ENCODE measurements around the gene TRIM8.

The TRIM8 gene

GRCh38 chr10:102677331-102678067, 33.2 kb downstream of the TRIM8 start:
- WGBS: 49% methylated on average over 9 of the region's 9 CpGs

GRCh38 chr10:102678068-102678400, 33.8 kb downstream of the TRIM8 start:
- no peak overlapping the region for H3K4me3 ChIP-seq (ENCODE audit: insufficient read depth in 1 of 2, low read depth in 1 of 2, low read length in 2 of 2)
- H3K9me3 ChIP-seq (ENCODE audit: control insufficient read depth, low read length): no peaks in the 10 kb centered on the region

More at GRCh38 chr10:102677331-102678067, 33.2 kb downstream of the TRIM8 start:
- DNase-seq: peak; percentile 15
- peak overlapping the region; percentile 88 for H4K91ac ChIP-seq (ENCODE audit: low read length)
- peak overlapping the region; percentile 77 to 79 for H3K4ac ChIP-seq (ENCODE audit: low read depth in 1 of 2, low read length in 2 of 2)
- peak overlapping the region; percentile 98 for H2AK5ac ChIP-seq (ENCODE audit: low read length, severe bottlenecking)
- H3K4me3 ChIP-seq (ENCODE audit: insufficient read depth in 1 of 2, low read depth in 1 of 2, low read length in 2 of 2): no peak overlapping the region
- no peaks in the 10 kb centered on the region for H3K27me3 ChIP-seq (ENCODE audit: control insufficient read depth in 1 of 2, insufficient read depth in 1 of 2, low read length in 2 of 2)
- H3K79me1 ChIP-seq (replicated peaks; ENCODE audit: low read length, poor library complexity, severe bottlenecking): peaks cover 10% of the 10 kb centered on the region
- H2BK12ac ChIP-seq (ENCODE audit: low read length in 2 of 2): peak overlapping the region; percentile 91 to 97
- H3K14ac ChIP-seq (ENCODE audit: low read length in 2 of 2): no peak overlapping the region
- H2AFZ ChIP-seq (ENCODE audit: low read depth, low read length): no peak overlapping the region
- H3K18ac ChIP-seq (ENCODE audit: low read depth in 1 of 2, low read length in 2 of 2): peak overlapping the region; percentile 74 to 90
- peak overlapping the region; percentile 33 for H2BK5ac ChIP-seq (ENCODE audit: low read depth, low read length, poor library complexity, severe bottlenecking)
- H3K9me3 ChIP-seq (ENCODE audit: control insufficient read depth, low read length): no peaks in the 10 kb centered on the region
- no peak overlapping the region for H3K4me2 ChIP-seq (ENCODE audit: low read length, poor library complexity, severe bottlenecking)
- H2BK120ac ChIP-seq (ENCODE audit: low read depth, low read length): peak overlapping the region; percentile 64
- peak overlapping the region; percentile 52 for H4K8ac ChIP-seq (ENCODE audit: low read length)
- peaks cover 14 to 18% of the 10 kb centered on the region in 2 experiments for H3K36me3 ChIP-seq (ENCODE audit: control insufficient read depth in 1 of 2, insufficient read depth in 2 of 2, low read depth in 1 of 2, low read length in 2 of 2)
- peak overlapping the region in 1 of 2 experiments; percentile 11 for H3K23ac ChIP-seq (ENCODE audit: low read length in 2 of 2)
- peak overlapping the region; percentile 73 for H2BK15ac ChIP-seq (ENCODE audit: low read depth, poor library complexity, severe bottlenecking)
- no peak overlapping the region for H3K9ac ChIP-seq (ENCODE audit: low read length)
- peaks cover 51% of the 10 kb centered on the region for H3K4me1 ChIP-seq (ENCODE audit: control insufficient read depth, insufficient read depth, low read depth, low read length)
- peak overlapping the region; percentile 89 for H3K27ac ChIP-seq (ENCODE audit: low read length, poor library complexity, severe bottlenecking)

GRCh38 chr10:102678842-102679289, 34.6 kb downstream of the TRIM8 start:
- WGBS: 3% methylated on average over 9 of the region's 9 CpGs
- H2BK12ac ChIP-seq (ENCODE audit: low read length in 2 of 2): peak overlapping the region in 1 of 2 experiments; percentile 45

More at GRCh38 chr10:102678068-102678400, 33.8 kb downstream of the TRIM8 start:
- H3K18ac ChIP-seq (ENCODE audit: low read depth in 1 of 2, low read length in 2 of 2): no peak overlapping the region
- DNase-seq: no peak
- peak overlapping the region; percentile 98 for H2AK5ac ChIP-seq (ENCODE audit: low read length, severe bottlenecking)
- H2BK5ac ChIP-seq (ENCODE audit: low read depth, low read length, poor library complexity, severe bottlenecking): no peak overlapping the region
- H2BK120ac ChIP-seq (ENCODE audit: low read depth, low read length): peak overlapping the region; percentile 24
- H3K14ac ChIP-seq (ENCODE audit: low read length in 2 of 2): no peak overlapping the region
- H3K4ac ChIP-seq (ENCODE audit: low read depth in 1 of 2, low read length in 2 of 2): peak overlapping the region; percentile 21 to 73
- peak overlapping the region; percentile 88 for H4K91ac ChIP-seq (ENCODE audit: low read length)
- no peak overlapping the region for H3K27ac ChIP-seq (ENCODE audit: low read length, poor library complexity, severe bottlenecking)
- H3K36me3 ChIP-seq (ENCODE audit: control insufficient read depth in 1 of 2, insufficient read depth in 2 of 2, low read depth in 1 of 2, low read length in 2 of 2): peaks cover 14 to 19% of the 10 kb centered on the region in 2 experiments
- no peaks in the 10 kb centered on the region for H3K27me3 ChIP-seq (ENCODE audit: control insufficient read depth in 1 of 2, insufficient read depth in 1 of 2, low read length in 2 of 2)
- H3K9ac ChIP-seq (ENCODE audit: low read length): no peak overlapping the region
- peak overlapping the region; percentile 91 to 97 for H2BK12ac ChIP-seq (ENCODE audit: low read length in 2 of 2)
- WGBS: 71% methylated on average over 9 of the region's 9 CpGs
- peaks cover 10% of the 10 kb centered on the region for H3K79me1 ChIP-seq (replicated peaks; ENCODE audit: low read length, poor library complexity, severe bottlenecking)
- H4K8ac ChIP-seq (ENCODE audit: low read length): peak overlapping the region; percentile 57
- no peak overlapping the region for H3K4me2 ChIP-seq (ENCODE audit: low read length, poor library complexity, severe bottlenecking)
- H3K23ac ChIP-seq (ENCODE audit: low read length in 2 of 2): no peak overlapping the region
- peaks cover 50% of the 10 kb centered on the region for H3K4me1 ChIP-seq (ENCODE audit: control insufficient read depth, insufficient read depth, low read depth, low read length)
- H2AFZ ChIP-seq (ENCODE audit: low read depth, low read length): no peak overlapping the region
- H2BK15ac ChIP-seq (ENCODE audit: low read depth, poor library complexity, severe bottlenecking): peak overlapping the region; percentile 73

GRCh38 chr10:102679596-102679995, 35.3 kb downstream of the TRIM8 start:
- Histone ChIP-seq H3K27me3 (ENCODE audit: control insufficient read depth in 1 of 2, insufficient read depth in 1 of 2, low read length in 2 of 2) (no peaks in the 10 kb centered on the region), H2AFZ (ENCODE audit: low read depth, low read length) (no peak overlapping the region), H2AK5ac (ENCODE audit: low read length, severe bottlenecking) (peak overlapping the region; percentile 16), H3K23ac (ENCODE audit: low read length in 2 of 2) (no peak overlapping the region), H3K4me2 (ENCODE audit: low read length, poor library complexity, severe bottlenecking) (no peak overlapping the region), H3K4me3 (ENCODE audit: insufficient read depth in 1 of 2, low read depth in 1 of 2, low read length in 2 of 2) (no peak overlapping the region), H3K9me3 (ENCODE audit: control insufficient read depth, low read length) (no peaks in the 10 kb centered on the region), H3K18ac (ENCODE audit: low read depth in 1 of 2, low read length in 2 of 2) (peak overlapping the region in 1 of 2 experiments; percentile 62), H4K91ac (ENCODE audit: low read length) (no peak overlapping the region), H3K4me1 (ENCODE audit: control insufficient read depth, insufficient read depth, low read depth, low read length) (peaks cover 41% of the 10 kb centered on the region), H2BK15ac (ENCODE audit: low read depth, poor library complexity, severe bottlenecking) (no peak overlapping the region), H3K4ac (ENCODE audit: low read depth in 1 of 2, low read length in 2 of 2) (peak overlapping the region; percentile 10 to 34), H3K9ac (ENCODE audit: low read length) (no peak overlapping the region), H2BK12ac (ENCODE audit: low read length in 2 of 2) (peak overlapping the region in 1 of 2 experiments; percentile 33), H2BK5ac (ENCODE audit: low read depth, low read length, poor library complexity, severe bottlenecking) (peak overlapping the region; percentile 21), H2BK120ac (ENCODE audit: low read depth, low read length) (no peak overlapping the region), H4K8ac (ENCODE audit: low read length) (no peak overlapping the region), H3K14ac (ENCODE audit: low read length in 2 of 2) (no peak overlapping the region), H3K27ac (ENCODE audit: low read length, poor library complexity, severe bottlenecking) (peak overlapping the region; percentile 90), H3K36me3 (ENCODE audit: control insufficient read depth in 1 of 2, insufficient read depth in 2 of 2, low read depth in 1 of 2, low read length in 2 of 2) (peaks cover 21 to 24% of the 10 kb centered on the region in 2 experiments), H3K79me1 (replicated peaks; ENCODE audit: low read length, poor library complexity, severe bottlenecking) (peaks cover 10% of the 10 kb centered on the region)
- WGBS: 97% methylated on average over 3 of the region's 4 CpGs
- no peak for DNase-seq

More at GRCh38 chr10:102678842-102679289, 34.6 kb downstream of the TRIM8 start:
- H3K14ac ChIP-seq (ENCODE audit: low read length in 2 of 2): no peak overlapping the region
- peak overlapping the region; percentile 45 for H2BK120ac ChIP-seq (ENCODE audit: low read depth, low read length)
- H3K4me1 ChIP-seq (ENCODE audit: control insufficient read depth, insufficient read depth, low read depth, low read length): peaks cover 48% of the 10 kb centered on the region
- no peaks in the 10 kb centered on the region for H3K9me3 ChIP-seq (ENCODE audit: control insufficient read depth, low read length)
- peak overlapping the region; percentile 16 for H2AFZ ChIP-seq (ENCODE audit: low read depth, low read length)
- H3K36me3 ChIP-seq (ENCODE audit: control insufficient read depth in 1 of 2, insufficient read depth in 2 of 2, low read depth in 1 of 2, low read length in 2 of 2): peaks cover 17 to 23% of the 10 kb centered on the region in 2 experiments
- peak overlapping the region; percentile 33 for H2BK5ac ChIP-seq (ENCODE audit: low read depth, low read length, poor library complexity, severe bottlenecking)
- peaks cover 10% of the 10 kb centered on the region for H3K79me1 ChIP-seq (replicated peaks; ENCODE audit: low read length, poor library complexity, severe bottlenecking)
- H3K27me3 ChIP-seq (ENCODE audit: control insufficient read depth in 1 of 2, insufficient read depth in 1 of 2, low read length in 2 of 2): no peaks in the 10 kb centered on the region
- peak overlapping the region in 1 of 2 experiments; percentile 43 for H3K4ac ChIP-seq (ENCODE audit: low read depth in 1 of 2, low read length in 2 of 2)
- H2AK5ac ChIP-seq (ENCODE audit: low read length, severe bottlenecking): peak overlapping the region; percentile 76
- H3K23ac ChIP-seq (ENCODE audit: low read length in 2 of 2): no peak overlapping the region
- peak; percentile 78 for DNase-seq
- peak overlapping the region; percentile 73 for H4K8ac ChIP-seq (ENCODE audit: low read length)
- H4K91ac ChIP-seq (ENCODE audit: low read length): peak overlapping the region; percentile 55
- peak overlapping the region; percentile 37 for H2BK15ac ChIP-seq (ENCODE audit: low read depth, poor library complexity, severe bottlenecking)
- H3K4me2 ChIP-seq (ENCODE audit: low read length, poor library complexity, severe bottlenecking): peak overlapping the region; percentile 8
- peak overlapping the region; percentile 90 for H3K27ac ChIP-seq (ENCODE audit: low read length, poor library complexity, severe bottlenecking)
- H3K4me3 ChIP-seq (ENCODE audit: insufficient read depth in 1 of 2, low read depth in 1 of 2, low read length in 2 of 2): no peak overlapping the region
- H3K9ac ChIP-seq (ENCODE audit: low read length): no peak overlapping the region
- H3K18ac ChIP-seq (ENCODE audit: low read depth in 1 of 2, low read length in 2 of 2): peak overlapping the region; percentile 48 to 62

Measured in mesenchymal stem cell (in vitro differentiated cells and primary cell).